HAP-1 (cell line): Measurements from ENCODE around the gene ZNF813.
"Not testable (repeated sequence)": the region's sequence is repeated elsewhere in the genome, so short reads cannot be mapped to it uniquely, and the experiment has no call there.

Experiments used
- DNase-seq, 2 experiments: peaks; one replicate each; pipeline ENCODE4 v3.0.0-alpha.2; 2016 to 2020; ENCODE audit warnings: low spot score in 2 of 2
- H3K27me3 ChIP-seq: fragments of 250-450 bp; sonication (Bioruptor Pico); 2 replicates; pipeline ENCODE4 v1.5.1; 2020; ENCODE audit warnings: low read depth, mild to moderate bottlenecking, moderate library complexity
- H3K36me3 ChIP-seq: fragments of 250-450 bp; sonication (Bioruptor Pico); replicated peaks from 2 replicates; pipeline ENCODE4 v1.5.1; 2020; ENCODE audit warnings: mild to moderate bottlenecking
- H3K4me1 ChIP-seq: fragments of 250-450 bp; sonication (Bioruptor Pico); 2 replicates; pipeline ENCODE4 v1.5.1; 2020; ENCODE audit warnings: mild to moderate bottlenecking
- H3K4me3 ChIP-seq: fragments of 250-450 bp; sonication (Bioruptor Pico); 2 replicates; pipeline ENCODE4 v1.5.1; 2020; ENCODE audit warnings: mild to moderate bottlenecking, moderate library complexity
- H3K9me3 ChIP-seq: fragments of 250-450 bp; sonication (Bioruptor Pico); 2 replicates; pipeline ENCODE4 v1.5.1; 2020; ENCODE audit warnings: mild to moderate bottlenecking, moderate library complexity
- in situ Hi-C: fragments of 300-500 bp; cut with MboI; formaldehyde crosslinking; loops from 3 replicates; pipeline ENCODE4 v1.14.3; 2020; ENCODE audit warnings: low sequenced_read_pairs, inconsistent platforms, mixed read lengths

Gene ZNF813

GRCh38 chr19:53503671-53504364 is 36.3 kb downstream of the ZNF813 start:
- H3K9me3 ChIP-seq, H3K27me3 ChIP-seq, H3K36me3 ChIP-seq, DNase-seq, H3K4me3 ChIP-seq, in situ Hi-C loops, H3K4me1 ChIP-seq: not testable (repeated sequence)

- in situ Hi-C loops, H3K4me3 ChIP-seq, H3K4me1 ChIP-seq: not testable (repeated sequence)
These were observed 36.8 kb downstream of the ZNF813 start for GRCh38 chr19:53504365-53504703.

GRCh38 chr19:53504885-53505284 is 37.4 kb downstream of the ZNF813 start:
- in situ Hi-C loops = no loop called here
- Histone ChIP-seq H3K9me3 (no peaks in the 10 kb centered on the region), H3K27me3 (no peaks in the 10 kb centered on the region), H3K36me3 (no peaks in the 10 kb centered on the region), H3K4me1 (no peaks in the 10 kb centered on the region), H3K4me3 (no peak overlapping the region)
- DNase-seq = no peak

More at GRCh38 chr19:53504365-53504703, 36.8 kb downstream of the ZNF813 start:
- H3K36me3 ChIP-seq, H3K27me3 ChIP-seq, H3K9me3 ChIP-seq: not testable (repeated sequence)
- peak in 1 of 2 experiments; percentile 19 for DNase-seq

- Histone ChIP-seq H3K36me3 (no peaks in the 10 kb centered on the region), H3K9me3 (no peaks in the 10 kb centered on the region), H3K4me1 (no peaks in the 10 kb centered on the region), H3K4me3 (no peak overlapping the region), H3K27me3 (no peaks in the 10 kb centered on the region)
- no peak for DNase-seq
- in situ Hi-C loops = no loop called here
These were observed 39.2 kb downstream of the ZNF813 start for GRCh38 chr19:53506728-53507127.

DNA sequence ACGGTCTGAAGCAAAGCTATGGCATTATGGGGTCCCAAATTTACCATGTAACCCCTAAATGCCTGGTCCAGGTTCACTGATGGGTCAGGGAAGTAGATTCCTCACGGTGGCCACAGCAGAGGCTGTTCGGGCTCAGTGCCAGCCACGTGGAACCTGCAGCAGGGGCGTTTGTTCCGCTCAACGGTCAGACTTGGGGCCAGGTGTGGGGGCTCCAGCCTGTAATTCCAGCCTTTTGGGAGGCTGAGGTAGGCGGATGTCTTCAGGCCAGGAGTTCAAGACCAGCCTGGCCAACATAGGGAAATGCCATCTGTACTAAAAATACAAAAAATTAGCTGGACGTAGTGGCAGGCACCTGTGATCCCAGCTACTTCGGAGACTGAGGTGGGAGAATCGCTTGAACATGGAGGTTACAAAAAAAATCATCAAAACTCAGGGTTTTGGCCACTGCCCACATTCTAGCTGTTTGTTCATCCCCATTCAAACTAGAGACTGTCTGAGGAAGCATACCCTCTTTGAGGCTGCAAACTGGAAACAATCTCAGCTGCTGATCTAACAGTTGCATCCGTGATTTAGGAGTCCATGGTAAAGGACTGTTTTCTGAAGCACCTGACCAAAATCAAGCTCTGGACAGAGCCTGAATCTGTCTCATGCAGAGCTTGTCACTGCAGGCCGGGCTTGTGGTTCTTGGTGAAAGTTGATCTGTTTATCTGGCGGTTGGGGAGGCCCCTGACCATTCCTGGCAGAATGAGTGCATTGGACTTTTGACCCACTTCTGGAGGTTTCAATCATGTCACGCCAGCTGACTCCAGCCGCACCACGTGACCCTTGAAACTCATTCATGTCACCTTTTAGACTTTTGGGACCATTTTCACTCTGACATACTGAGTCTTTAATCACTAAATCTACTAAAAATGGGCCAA is 40.2 kb downstream of the ZNF813 start:
- Histone ChIP-seq H3K36me3 (no peaks in the 10 kb centered on the region), H3K4me3 (no peak overlapping the region), H3K9me3 (no peaks in the 10 kb centered on the region), H3K4me1 (no peaks in the 10 kb centered on the region), H3K27me3 (no peaks in the 10 kb centered on the region)
- DNase-seq = no peak
- in situ Hi-C loops = no loop called here

DNA sequence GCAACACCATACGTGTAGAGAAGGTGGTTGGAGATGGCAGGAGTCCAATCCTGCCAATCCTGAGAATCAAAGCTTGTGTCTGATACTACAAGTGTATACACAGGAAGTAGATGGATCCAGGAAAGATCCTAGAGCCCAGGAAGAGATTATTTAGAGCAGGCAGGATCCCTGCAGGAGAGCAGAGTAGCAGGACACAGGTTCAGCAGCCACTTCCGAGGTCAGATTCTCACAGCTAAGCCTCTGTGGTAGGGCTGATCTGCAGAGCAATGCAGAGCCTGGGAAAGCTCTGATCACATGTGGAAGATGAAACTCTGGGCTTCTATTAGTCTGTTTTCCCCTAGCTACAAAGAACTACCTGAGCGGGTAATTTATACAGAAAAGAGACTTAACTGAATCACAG is 41.9 kb downstream of the ZNF813 start:
- no peak for DNase-seq
- no peaks in the 10 kb centered on the region for H3K36me3 ChIP-seq
- in situ Hi-C loops = no loop called here
- no peak overlapping the region for H3K4me3 ChIP-seq
- no peaks in the 10 kb centered on the region for H3K9me3 ChIP-seq
- H3K27me3 ChIP-seq = no peaks in the 10 kb centered on the region
- no peaks in the 10 kb centered on the region for H3K4me1 ChIP-seq

DNA sequence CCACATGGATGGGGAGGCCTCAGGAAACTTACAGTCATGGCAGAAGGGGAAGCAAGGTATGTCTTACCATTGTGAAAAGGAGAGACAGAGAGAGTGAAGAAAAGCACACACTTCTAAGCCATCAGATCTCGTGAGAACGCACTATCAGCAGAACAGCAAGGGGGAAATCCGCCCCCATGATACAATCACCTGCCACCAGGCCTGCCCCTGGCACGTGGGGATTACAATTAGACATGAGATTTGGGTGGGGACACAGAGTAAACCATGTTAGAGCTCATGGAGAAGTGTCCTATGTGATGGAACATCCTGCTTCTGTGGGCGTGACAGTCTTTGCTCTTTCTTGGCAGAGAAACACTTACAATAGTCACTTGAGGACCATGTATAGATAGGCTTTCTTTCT is 42.3 kb downstream of the ZNF813 start:
- in situ Hi-C loops = no loop called here
- Histone ChIP-seq H3K4me3 (no peak overlapping the region), H3K4me1 (no peaks in the 10 kb centered on the region), H3K9me3 (no peaks in the 10 kb centered on the region), H3K27me3 (no peaks in the 10 kb centered on the region), H3K36me3 (no peaks in the 10 kb centered on the region)
- no peak for DNase-seq

- in situ Hi-C loops = no loop called here
- H3K36me3 ChIP-seq = no peaks in the 10 kb centered on the region
- no peaks in the 10 kb centered on the region for H3K27me3 ChIP-seq
- no peak overlapping the region for H3K4me3 ChIP-seq
- no peaks in the 10 kb centered on the region for H3K9me3 ChIP-seq
- DNase-seq = no peak
- no peaks in the 10 kb centered on the region for H3K4me1 ChIP-seq
These were observed 43.8 kb downstream of the ZNF813 start for GRCh38 chr19:53511357-53511756.

DNA sequence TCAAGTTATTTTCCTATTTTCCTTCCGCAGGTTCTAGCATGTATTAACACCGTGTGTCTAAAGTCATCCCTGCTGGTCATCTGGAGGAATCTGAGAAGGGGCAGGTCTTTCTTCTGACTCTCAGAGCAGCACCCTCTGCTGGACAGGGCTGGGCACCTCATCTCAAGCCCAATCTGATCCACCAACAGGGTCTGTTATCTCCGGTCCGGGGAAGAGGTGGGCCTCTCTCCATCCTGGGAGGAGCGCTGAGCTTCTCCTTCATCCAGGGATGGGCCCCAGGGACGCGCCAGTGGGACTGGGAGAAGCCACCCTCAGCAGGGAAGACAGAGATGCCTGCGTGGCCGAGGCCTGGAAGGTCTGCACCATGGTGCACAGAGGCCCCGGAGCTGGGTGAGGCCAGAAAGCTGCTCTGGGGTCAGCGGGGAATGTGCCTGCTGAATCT is 44.4 kb downstream of the ZNF813 start:
- in situ Hi-C loops = no loop called here
- Histone ChIP-seq H3K4me1 (no peaks in the 10 kb centered on the region), H3K4me3 (no peak overlapping the region), H3K36me3 (no peaks in the 10 kb centered on the region), H3K27me3 (no peaks in the 10 kb centered on the region), H3K9me3 (no peaks in the 10 kb centered on the region)
- peak; percentile 59 to 70 for DNase-seq

DNA sequence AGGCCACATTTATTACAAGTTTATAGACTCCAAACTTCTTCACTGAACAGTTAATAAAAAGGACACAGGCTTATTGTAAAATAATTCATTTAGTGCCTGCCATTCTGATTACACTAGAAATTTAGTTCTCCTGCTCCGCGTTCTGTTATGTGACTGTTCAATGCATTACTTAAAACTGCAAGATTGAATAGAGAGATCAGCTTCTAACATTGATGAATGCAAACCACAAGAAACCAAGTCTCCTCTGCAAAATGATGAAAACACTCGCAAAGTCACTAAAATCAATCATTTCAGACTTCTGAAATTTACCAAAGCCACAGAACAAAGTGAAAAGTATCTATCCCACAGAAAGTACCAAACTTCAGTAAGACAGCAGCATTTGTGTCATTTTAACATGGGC is 47.5 kb downstream of the ZNF813 start:
- H3K4me3 ChIP-seq, H3K9me3 ChIP-seq, H3K27me3 ChIP-seq, H3K4me1 ChIP-seq, DNase-seq, H3K36me3 ChIP-seq: not testable (repeated sequence)
- in situ Hi-C loops = loop anchor here (5.0 kb wide), 1 partner anchor 88 kb away; no protein-coding TSS in a partner anchor

- in situ Hi-C loops = loop anchor here (5.0 kb wide), 1 partner anchor 90 kb away; no protein-coding TSS in a partner anchor
- Histone ChIP-seq H3K36me3 (no peaks in the 10 kb centered on the region), H3K4me3 (no peak overlapping the region), H3K27me3 (no peaks in the 10 kb centered on the region), H3K9me3 (peaks cover 5% of the 10 kb centered on the region), H3K4me1 (no peaks in the 10 kb centered on the region)
- DNase-seq = no peak
These were observed 49.7 kb downstream of the ZNF813 start for GRCh38 chr19:53517114-53517741.

- Histone ChIP-seq H3K4me3 (no peak overlapping the region), H3K9me3 (peaks cover 5% of the 10 kb centered on the region), H3K36me3 (no peaks in the 10 kb centered on the region), H3K4me1 (no peaks in the 10 kb centered on the region), H3K27me3 (no peaks in the 10 kb centered on the region)
- in situ Hi-C loops = loop anchor here (5.0 kb wide), 1 partner anchor 91 kb away; no protein-coding TSS in a partner anchor
- no peak for DNase-seq
These were observed 50.6 kb downstream of the ZNF813 start for GRCh38 chr19:53518121-53518520.

- Histone ChIP-seq H3K9me3 (peaks cover 5% of the 10 kb centered on the region), H3K4me3 (no peak overlapping the region), H3K4me1 (no peaks in the 10 kb centered on the region), H3K27me3 (no peaks in the 10 kb centered on the region), H3K36me3 (peaks cover 4% of the 10 kb centered on the region)
- no peak for DNase-seq
- in situ Hi-C loops = loop anchor here (5.0 kb wide), 1 partner anchor 91 kb away; no protein-coding TSS in a partner anchor
These were observed 51.2 kb downstream of the ZNF813 start for GRCh38 chr19:53518716-53519115.

GRCh38 chr19:53519446-53519845 is 51.9 kb downstream of the ZNF813 start:
- Histone ChIP-seq H3K36me3 (peaks cover 5% of the 10 kb centered on the region), H3K9me3 (peaks cover 5% of the 10 kb centered on the region), H3K4me1 (no peaks in the 10 kb centered on the region), H3K4me3 (no peak overlapping the region), H3K27me3 (no peaks in the 10 kb centered on the region)
- in situ Hi-C loops = loop anchor here (5.0 kb wide), 1 partner anchor 92 kb away; no protein-coding TSS in a partner anchor
- no peak for DNase-seq
